H9 (cell line): ENCODE results near the gene TRPM1. TPM values are rescaled to one million over a fixed set of nuclear protein-coding genes. Genes with fewer than 3 reads are reported as not detected.

Experiments
- DNase-seq: peaks from one replicate; pipeline ENCODE4 v3.0.0-alpha.2; 2017
- H2AFZ ChIP-seq: one replicate; pipeline ENCODE4 v1.6.1; 2013; ENCODE audit warnings: mild to moderate bottlenecking, low read length, control low read depth, moderate library complexity
- H2AK5ac ChIP-seq: 2 replicates; pipeline ENCODE4 v1.6.1; 2013; ENCODE audit warnings: low read length, control low read depth, mixed read lengths; ENCODE audit not compliant: insufficient read length
- H2BK120ac ChIP-seq: one replicate; pipeline ENCODE4 v1.6.1; 2013; ENCODE audit warnings: low read depth, mild to moderate bottlenecking, low read length, control low read depth, inconsistent platforms; ENCODE audit not compliant: poor library complexity, severe bottlenecking
- H2BK12ac ChIP-seq: 2 replicates; pipeline ENCODE4 v1.6.1; 2013; ENCODE audit warnings: low read length, control low read depth, mixed read lengths, low read depth; ENCODE audit not compliant: insufficient read length
- H2BK15ac ChIP-seq: 2 replicates; pipeline ENCODE4 v1.6.1; 2013; ENCODE audit warnings: low read depth, low read length, control low read depth
- H2BK20ac ChIP-seq: one replicate; pipeline ENCODE4 v1.6.1; 2013; ENCODE audit warnings: low read depth, mild to moderate bottlenecking, low read length, control low read depth, inconsistent platforms; ENCODE audit not compliant: poor library complexity, severe bottlenecking
- H2BK5ac ChIP-seq: 2 replicates; pipeline ENCODE4 v1.6.1; 2013; ENCODE audit warnings: low read length, control low read depth, mixed read lengths; ENCODE audit not compliant: insufficient read length
- H3K14ac ChIP-seq: 2 replicates; pipeline ENCODE4 v1.6.1; 2013; ENCODE audit warnings: low read length, control low read depth; ENCODE audit not compliant: insufficient read depth
- H3K18ac ChIP-seq: 2 replicates; pipeline ENCODE4 v1.6.1; 2013; ENCODE audit warnings: low read depth, mild to moderate bottlenecking, mixed read lengths, low read length, control low read depth; ENCODE audit not compliant: insufficient read length
- H3K23ac ChIP-seq: 2 replicates; pipeline ENCODE4 v1.6.1; 2013; ENCODE audit warnings: low read length, control low read depth, mixed read lengths, low read depth; ENCODE audit not compliant: insufficient read length
- H3K23me2 ChIP-seq: 2 replicates; pipeline ENCODE4 v1.6.1; 2013; ENCODE audit warnings: low read depth, mild to moderate bottlenecking, mixed read lengths, low read length, control low read depth; ENCODE audit not compliant: insufficient read length, poor library complexity, severe bottlenecking
- H3K27ac ChIP-seq: 2 replicates; pipeline ENCODE4 v1.5.1; 2013; ENCODE audit warnings: low read length, control low read depth, mixed read lengths, low read depth; ENCODE audit not compliant: insufficient read length
- H3K27me3 ChIP-seq: 2 replicates; pipeline ENCODE4 v1.6.1; 2013; ENCODE audit warnings: low read length, control low read depth, inconsistent platforms; ENCODE audit not compliant: insufficient read depth
- H3K4ac ChIP-seq: 2 replicates; pipeline ENCODE4 v1.6.1; 2013; ENCODE audit warnings: low read depth, mild to moderate bottlenecking, control low read depth, inconsistent platforms, low read length, moderate library complexity
- H3K4me1 ChIP-seq: 2 replicates; pipeline ENCODE4 v1.6.1; 2013; ENCODE audit warnings: low read length, control low read depth, inconsistent platforms; ENCODE audit not compliant: insufficient read depth
- H3K4me2 ChIP-seq: 2 replicates; pipeline ENCODE4 v1.6.1; 2013; ENCODE audit warnings: low read length, control low read depth, mixed read lengths; ENCODE audit not compliant: insufficient read length, insufficient read depth
- H3K56ac ChIP-seq: 2 replicates; pipeline ENCODE4 v1.6.1; 2013; ENCODE audit warnings: low read depth, mild to moderate bottlenecking, mixed read lengths, low read length, control low read depth; ENCODE audit not compliant: insufficient read length
- H3K79me1 ChIP-seq: 2 replicates; pipeline ENCODE4 v1.6.1; 2013; ENCODE audit warnings: low read depth, mild to moderate bottlenecking, moderate library complexity, low read length, control low read depth, inconsistent platforms; ENCODE audit not compliant: insufficient read depth, poor library complexity, severe bottlenecking
- H3K79me2 ChIP-seq: 2 replicates; pipeline ENCODE4 v1.6.1; 2013; ENCODE audit warnings: low read length, control low read depth, inconsistent platforms; ENCODE audit not compliant: insufficient read depth
- H3K9ac ChIP-seq: 2 replicates; pipeline ENCODE4 v1.6.1; 2013; ENCODE audit warnings: low read length, control low read depth, mixed read lengths; ENCODE audit not compliant: insufficient read length; ENCODE audit errors: extremely low read depth
- H3K9me3 ChIP-seq: one replicate; pipeline ENCODE4 v1.6.1; 2013; ENCODE audit warnings: low read depth, low read length, inconsistent platforms; ENCODE audit not compliant: control insufficient read depth
- H3T11ph ChIP-seq: one replicate; pipeline ENCODE4 v1.6.1; 2013; ENCODE audit warnings: mild to moderate bottlenecking, low read length, control low read depth, inconsistent platforms
- H4K20me1 ChIP-seq: one replicate; pipeline ENCODE4 v1.6.1; 2013; ENCODE audit not compliant: control insufficient read depth, insufficient read length, insufficient read depth
- H4K5ac ChIP-seq: 2 replicates; pipeline ENCODE4 v1.6.1; 2013; ENCODE audit warnings: low read depth, mild to moderate bottlenecking, mixed read lengths, low read length, control low read depth; ENCODE audit not compliant: insufficient read length
- H4K8ac ChIP-seq: replicated peaks from 2 replicates; pipeline ENCODE4 v1.6.1; 2013; ENCODE audit warnings: low read length, control low read depth, mixed read lengths, low read depth; ENCODE audit not compliant: insufficient read length
- H4K91ac ChIP-seq: 2 replicates; pipeline ENCODE4 v1.6.1; 2013; ENCODE audit warnings: low read depth, mild to moderate bottlenecking, moderate library complexity, mixed read lengths, low read length, control low read depth; ENCODE audit not compliant: insufficient read length
- H3K27ac Mint-ChIP-seq, 3 experiments: 2 replicates in 2 of 3; 3 replicates in 1 of 3; pipeline ENCODE4 v1.8.0; 2020 to 2021; ENCODE audit warnings: mixed read lengths in 3 of 3, mild to moderate bottlenecking in 1 of 3, moderate library complexity in 1 of 3
- H3K27me3 Mint-ChIP-seq: 2 replicates; pipeline ENCODE4 v1.8.0; 2021; ENCODE audit warnings: low read depth, mild to moderate bottlenecking, moderate library complexity, mixed read lengths
- H3K36me3 Mint-ChIP-seq, 3 experiments: 2 replicates in 2 of 3; 3 replicates in 1 of 3; pipeline ENCODE4 v1.8.0; 2020 to 2021; ENCODE audit warnings: low read depth in 3 of 3, mixed read lengths in 3 of 3; ENCODE audit not compliant: insufficient read depth in 1 of 3
- H3K4me1 Mint-ChIP-seq, 2 experiments: 2 replicates each; pipeline ENCODE4 v1.8.0; 2020; ENCODE audit warnings: mixed read lengths in 2 of 2
- H3K4me3 Mint-ChIP-seq, 2 experiments: 2 replicates in 1 of 2; 3 replicates in 1 of 2; pipeline ENCODE4 v1.8.0; 2020 to 2021; ENCODE audit warnings: mild to moderate bottlenecking in 2 of 2, mixed read lengths in 2 of 2, moderate library complexity in 1 of 2
- H3K9me3 Mint-ChIP-seq, 2 experiments: 2 replicates in 1 of 2; 3 replicates in 1 of 2; pipeline ENCODE4 v1.8.0; 2020; ENCODE audit warnings: mild to moderate bottlenecking in 2 of 2, mixed read lengths in 2 of 2, moderate library complexity in 1 of 2
- CTCF ChIP-seq: fragments of 200-600 bp; sonication (generic); conservative IDR thresholded peaks from 3 replicates; pipeline ENCODE4 v1.8.0; 2021; ENCODE audit warnings: antibody characterized with exemption, mild to moderate bottlenecking
- WGBS: extraction: QIAGEN DNeasy Blood & Tissue Kit; methylation state at CpG from one replicate; pipeline ENCODE4 v1.1.7; 2013; ENCODE audit warnings: missing lambda C conversion rate, low lambda C conversion rate, mixed read lengths; ENCODE audit not compliant: insufficient read length; ENCODE audit errors: extremely low coverage; 5-methylcytosine and 5-hydroxymethylcytosine counted together
- total RNA-seq: library from RNA; stranded (reverse); gene quantifications from 2 replicates; pipeline ENCODE4 v1.2.1, GENCODE V29; 2021

Gene TRPM1
- total RNA-seq, 1 experiment from 2014 or later = not detected

- Histone ChIP-seq H2BK15ac (no peak overlapping the region), H4K91ac (no peak overlapping the region), H3K18ac (no peak overlapping the region), H3K4me2 (no peak overlapping the region), H4K20me1 (no peaks in the 10 kb centered on the region), H4K8ac (no peak overlapping the region), H3K23ac (no peak overlapping the region), H2BK20ac (no peak overlapping the region), H3K14ac (no peak overlapping the region), H3T11ph (no peak overlapping the region), H2BK120ac (no peak overlapping the region), H2BK5ac (no peak overlapping the region), H2BK12ac (no peak overlapping the region), H3K23me2 (no peaks in the 10 kb centered on the region), H3K4ac (no peak overlapping the region), H3K79me2 (no peaks in the 10 kb centered on the region), H3K9me3 (no peaks in the 10 kb centered on the region), H3K56ac (no peak overlapping the region), H4K5ac (no peak overlapping the region), H3K9ac (no peak overlapping the region), H2AFZ (no peak overlapping the region), H2AK5ac (no peak overlapping the region), H3K79me1 (no peaks in the 10 kb centered on the region), H3K27ac (no peak overlapping the region), H3K27me3 (no peaks in the 10 kb centered on the region), H3K4me1 (no peaks in the 10 kb centered on the region; the same call in 1 of the 2 replicates)
- peaks cover 2% of the 10 kb centered on the region for H3K27me3 Mint-ChIP-seq
- H3K27ac Mint-ChIP-seq = peak overlapping the region in 1 of 3 experiments; percentile 56; a peak in 1 of 7 replicates
- no peaks in the 10 kb centered on the region for H3K9me3 Mint-ChIP-seq
- H3K4me1 Mint-ChIP-seq = peaks cover 9 to 15% of the 10 kb centered on the region in 2 experiments
- no CpG with 5 or more reads among the region's 8 CpGs for WGBS
- DNase-seq = no peak
- TF ChIP-seq CTCF = no peak
- no peak overlapping the region for H3K4me3 Mint-ChIP-seq
- no peaks in the 10 kb centered on the region for H3K36me3 Mint-ChIP-seq
Observed at GRCh38 chr15:31047437-31047836, 54.1 kb downstream of the TRPM1 start.
